ENCODE measurements around the gene MYH11. TPM values are rescaled to one million over a fixed set of nuclear protein-coding genes. Genes with fewer than 3 reads are reported as not detected.

Gene MYH11
- total and polyA plus RNA-seq, 2 of the 13 experiments (the other 11 are each of a cell fraction or from before 2014, with no cell fraction given): not detected

- Histone ChIP-seq H3K36me3 (replicated peaks in 1 of 2; ENCODE audit: control insufficient read depth in 1 of 2, insufficient read depth in 2 of 2, low read length in 2 of 2) (peaks cover 22 to 25% of the 10 kb centered on the region in 2 experiments; a peak in 4 of 5 replicates), H3K9me3 (ENCODE audit: low read length) (no peaks in the 10 kb centered on the region), H4K20me1 (ENCODE audit: insufficient read depth, low read length) (no peaks in the 10 kb centered on the region), H3K27ac (ENCODE audit: extremely low read length, insufficient read depth, low read length) (no peak overlapping the region), H3K4me2 (ENCODE audit: low read depth, low read length) (no peak overlapping the region), H3K9ac (ENCODE audit: insufficient read depth, low read depth, low read length) (no peak overlapping the region), H3K4me3 (replicated peaks in 1 of 3; ENCODE audit: insufficient read depth in 1 of 3, low read depth in 2 of 3, low read length in 3 of 3) (no peak overlapping the region), H3K4me1 (ENCODE audit: insufficient read depth, low read length) (no peaks in the 10 kb centered on the region), H3K79me2 (ENCODE audit: insufficient read depth, low read length) (no peaks in the 10 kb centered on the region), H2AFZ (ENCODE audit: low read length) (no peak overlapping the region), H3K27me3 (ENCODE audit: control insufficient read depth in 1 of 2, insufficient read depth in 2 of 2, low read length in 2 of 2) (no peaks in the 10 kb centered on the region; a peak in 1 of 5 replicates)
- FAIRE-seq (no peak), ATAC-seq (no peak), DNase-seq (ENCODE audit: low spot score) (no peak)
- ChIA-PET CTCF (ENCODE audit: low intra/inter-chr PET ratio, low total read pairs) (interaction anchor here (1.1 to 2.3 kb wide), 3 partner anchors 23 to 278 kb away, joined by 3 to 29 read pairs (median 13); no protein-coding TSS in a partner anchor), POLR2A (interaction anchor here (2.5 kb wide), 1 partner anchor 63 kb away, joined by 6 read pairs; the partner anchor contains the start of gene MARF1)
- in situ Hi-C loops (cut with HindIII; ENCODE audit: extremely low pct_ligation_motif_present, low pct_unique_long_range_greater_than_20kb): loop anchor here (10.0 kb wide), 1 partner anchor 280 kb away; no protein-coding TSS in a partner anchor
- intact Hi-C loops (cut with micrococcal nuclease; ENCODE audit: unreplicated experiment): loop anchor here (2.0 kb wide), 1 partner anchor 54 kb away; the partner anchor contains the start of gene NDE1
- 96% methylated on average over 8 of the region's 8 CpGs for WGBS (ENCODE audit: low lambda C conversion rate)
- no TSS peak for BruUV-seq (replicated peaks)
- TF ChIP-seq, protein P1, sequence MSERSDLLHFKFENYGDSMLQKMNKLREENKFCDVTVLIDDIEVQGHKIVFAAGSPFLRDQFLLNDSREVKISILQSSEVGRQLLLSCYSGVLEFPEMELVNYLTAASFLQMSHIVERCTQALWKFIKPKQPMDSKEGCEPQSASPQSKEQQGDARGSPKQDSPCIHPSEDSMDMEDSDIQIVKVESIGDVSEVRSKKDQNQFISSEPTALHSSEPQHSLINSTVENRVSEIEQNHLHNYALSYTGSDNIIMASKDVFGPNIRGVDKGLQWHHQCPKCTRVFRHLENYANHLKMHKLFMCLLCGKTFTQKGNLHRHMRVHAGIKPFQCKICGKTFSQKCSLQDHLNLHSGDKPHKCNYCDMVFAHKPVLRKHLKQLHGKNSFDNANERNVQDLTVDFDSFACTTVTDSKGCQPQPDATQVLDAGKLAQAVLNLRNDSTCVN (CRISPR knock-in tag; IDR thresholded peaks at IDR 0.05; ENCODE audit: borderline replicate concordance): no peak
- TF ChIP-seq THAP7 (CRISPR knock-in tag; IDR thresholded peaks at IDR 0.05): 0 out of 2 replicates have a peak, but pooled peaks have one; percentile 53
- TF ChIP-seq ZNF335 (CRISPR knock-in tag; IDR thresholded peaks at IDR 0.05): no peak
- TF ChIP-seq FOXP1 (IDR thresholded peaks at IDR 0.05): no peak
- TF ChIP-seq FOXP1 (CRISPR knock-in tag; IDR thresholded peaks at IDR 0.05): no peak
- no peak for TF ChIP-seq IRF9 (CRISPR knock-in tag; IDR thresholded peaks at IDR 0.05; ENCODE audit: borderline replicate concordance)
- TF ChIP-seq TEAD3 (CRISPR knock-in tag; optimal IDR thresholded peaks at IDR 0.05; ENCODE audit: borderline replicate concordance): peak; percentile 35
- TF ChIP-seq REL (CRISPR knock-in tag; conservative IDR thresholded peaks at IDR 0.05): no peak
- TF ChIP-seq ZNF788 (CRISPR knock-in tag; IDR thresholded peaks at IDR 0.05; ENCODE audit: borderline replicate concordance): no peak
- TF ChIP-seq, protein P2, sequence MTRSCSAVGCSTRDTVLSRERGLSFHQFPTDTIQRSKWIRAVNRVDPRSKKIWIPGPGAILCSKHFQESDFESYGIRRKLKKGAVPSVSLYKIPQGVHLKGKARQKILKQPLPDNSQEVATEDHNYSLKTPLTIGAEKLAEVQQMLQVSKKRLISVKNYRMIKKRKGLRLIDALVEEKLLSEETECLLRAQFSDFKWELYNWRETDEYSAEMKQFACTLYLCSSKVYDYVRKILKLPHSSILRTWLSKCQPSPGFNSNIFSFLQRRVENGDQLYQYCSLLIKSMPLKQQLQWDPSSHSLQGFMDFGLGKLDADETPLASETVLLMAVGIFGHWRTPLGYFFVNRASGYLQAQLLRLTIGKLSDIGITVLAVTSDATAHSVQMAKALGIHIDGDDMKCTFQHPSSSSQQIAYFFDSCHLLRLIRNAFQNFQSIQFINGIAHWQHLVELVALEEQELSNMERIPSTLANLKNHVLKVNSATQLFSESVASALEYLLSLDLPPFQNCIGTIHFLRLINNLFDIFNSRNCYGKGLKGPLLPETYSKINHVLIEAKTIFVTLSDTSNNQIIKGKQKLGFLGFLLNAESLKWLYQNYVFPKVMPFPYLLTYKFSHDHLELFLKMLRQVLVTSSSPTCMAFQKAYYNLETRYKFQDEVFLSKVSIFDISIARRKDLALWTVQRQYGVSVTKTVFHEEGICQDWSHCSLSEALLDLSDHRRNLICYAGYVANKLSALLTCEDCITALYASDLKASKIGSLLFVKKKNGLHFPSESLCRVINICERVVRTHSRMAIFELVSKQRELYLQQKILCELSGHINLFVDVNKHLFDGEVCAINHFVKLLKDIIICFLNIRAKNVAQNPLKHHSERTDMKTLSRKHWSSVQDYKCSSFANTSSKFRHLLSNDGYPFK (CRISPR knock-in tag; IDR thresholded peaks at IDR 0.05; ENCODE audit: borderline replicate concordance): 0 out of 2 replicates have a peak, but pooled peaks have one; percentile 3
- TF ChIP-seq ZNF562 (CRISPR knock-in tag; IDR thresholded peaks at IDR 0.05; ENCODE audit: borderline replicate concordance): no peak
- 0 out of 2 replicates have a peak, but pooled peaks have one; percentile 1 for TF ChIP-seq SMAD1 (CRISPR knock-in tag; IDR thresholded peaks at IDR 0.05; ENCODE audit: borderline replicate concordance, low read depth)
- TF ChIP-seq BORCS8-MEF2B (CRISPR knock-in tag; IDR thresholded peaks at IDR 0.05): 0 out of 2 replicates have a peak, but pooled peaks have one; percentile 37
- TF ChIP-seq MAFG (CRISPR knock-in tag; IDR thresholded peaks at IDR 0.05): no peak
- no peak for TF ChIP-seq ZMAT5 (CRISPR knock-in tag; IDR thresholded peaks at IDR 0.05; ENCODE audit: borderline replicate concordance, low read depth)
- TF ChIP-seq ATAD3A (CRISPR knock-in tag; IDR thresholded peaks at IDR 0.05): peak; percentile 38; the same call in 1 of the 2 replicates
Observed at GRCh38 chr16:15705064-15705565, 151.7 kb downstream of the MYH11 start.

Data from HepG2 (cell line).